Type B pancreatic cell (in vitro differentiated cells): ENCODE results near the gene SCFD2. TPM values are rescaled to one million over a fixed set of nuclear protein-coding genes. Genes with fewer than 3 reads are reported as not detected.

ENCODE experiments used
- DNase-seq: peaks from one replicate; pipeline ENCODE4 v3.0.0; 2021; ENCODE audit warnings: mixed read lengths; ENCODE audit not compliant: unreplicated experiment; ENCODE audit errors: extremely low spot score
- H3K27ac Mint-ChIP-seq: 2 replicates; pipeline ENCODE4 v1.8.0; 2021; ENCODE audit warnings: mild to moderate bottlenecking, mixed read lengths
- H3K27me3 Mint-ChIP-seq: 2 replicates; pipeline ENCODE4 v1.8.0; 2021; ENCODE audit warnings: mixed read lengths
- H3K36me3 Mint-ChIP-seq: 2 replicates; pipeline ENCODE4 v1.8.0; 2021; ENCODE audit warnings: mixed read lengths
- H3K4me1 Mint-ChIP-seq: one replicate; pipeline ENCODE4 v1.8.0; 2021; ENCODE audit warnings: mixed read lengths; ENCODE audit not compliant: unreplicated experiment
- H3K4me3 Mint-ChIP-seq: 2 replicates; pipeline ENCODE4 v1.8.0; 2021; ENCODE audit warnings: mild to moderate bottlenecking, mixed read lengths
- H3K9me3 Mint-ChIP-seq: 2 replicates; pipeline ENCODE4 v1.8.0; 2021; ENCODE audit warnings: mixed read lengths
- CTCF ChIP-seq: fragments of 200-600 bp; sonication (generic); conservative IDR thresholded peaks from 2 replicates; pipeline ENCODE4 v1.5.0; 2021; ENCODE audit warnings: antibody characterized with exemption, mild to moderate bottlenecking
- total RNA-seq: library from RNA; stranded (reverse); gene quantifications from 2 replicates; pipeline ENCODE4 v1.2.1, GENCODE V29; 2021; ENCODE audit warnings: low replicate concordance

Gene SCFD2
- total RNA-seq, 1 donor from 2014 or later, result 11.2 TPM

GRCh38 chr4:52982946-52983340, 382.9 kb downstream of the SCFD2 start:
- no peak for DNase-seq
- H3K9me3 Mint-ChIP-seq, result no peaks in the 10 kb centered on the region
- no peak overlapping the region for H3K27ac Mint-ChIP-seq
- H3K27me3 Mint-ChIP-seq, result no peaks in the 10 kb centered on the region
- no peaks in the 10 kb centered on the region for H3K36me3 Mint-ChIP-seq
- H3K4me1 Mint-ChIP-seq, result peaks cover 60% of the 10 kb centered on the region
- peak; percentile 12 for TF ChIP-seq CTCF
- H3K4me3 Mint-ChIP-seq, result no peak overlapping the region

- Mint-ChIP-seq H3K27me3 (no peaks in the 10 kb centered on the region), H3K27ac (no peak overlapping the region), H3K4me1 (peaks cover 60% of the 10 kb centered on the region), H3K4me3 (no peak overlapping the region), H3K9me3 (no peaks in the 10 kb centered on the region), H3K36me3 (no peaks in the 10 kb centered on the region)
- TF ChIP-seq CTCF, result peak; percentile 87
- no peak for DNase-seq
Measured at GRCh38 chr4:52982255-52982945, 383.5 kb downstream of the SCFD2 start.

GRCh38 chr4:52979821-52980590, 385.9 kb downstream of the SCFD2 start:
- H3K36me3 Mint-ChIP-seq, result no peaks in the 10 kb centered on the region

GRCh38 chr4:52979020-52979419, 386.8 kb downstream of the SCFD2 start:
- Mint-ChIP-seq H3K27me3 (no peaks in the 10 kb centered on the region), H3K36me3 (no peaks in the 10 kb centered on the region), H3K27ac (no peak overlapping the region), H3K9me3 (no peaks in the 10 kb centered on the region), H3K4me1 (peaks cover 44% of the 10 kb centered on the region), H3K4me3 (no peak overlapping the region)
- no peak for DNase-seq
- no peak for TF ChIP-seq CTCF

More at GRCh38 chr4:52979821-52980590, 385.9 kb downstream of the SCFD2 start:
- Mint-ChIP-seq H3K27me3 (no peaks in the 10 kb centered on the region), H3K4me3 (no peak overlapping the region), H3K27ac (no peak overlapping the region), H3K4me1 (peaks cover 54% of the 10 kb centered on the region), H3K9me3 (no peaks in the 10 kb centered on the region)
- no peak for TF ChIP-seq CTCF
- DNase-seq, result no peak

- Mint-ChIP-seq H3K36me3 (no peaks in the 10 kb centered on the region), H3K27me3 (no peaks in the 10 kb centered on the region), H3K9me3 (no peaks in the 10 kb centered on the region), H3K4me3 (no peak overlapping the region), H3K4me1 (peaks cover 30% of the 10 kb centered on the region), H3K27ac (no peak overlapping the region)
- no peak for DNase-seq
- TF ChIP-seq CTCF, result no peak
Measured at GRCh38 chr4:52977252-52977651, 388.6 kb downstream of the SCFD2 start.
